NCI-H748 (cell line): ENCODE data around the gene GAREM1.
"Not testable (repeated sequence)": the region's sequence is repeated elsewhere in the genome, so short reads cannot be mapped to it uniquely, and the experiment has no call there.

Experiments used
- DNase-seq: peaks from one replicate; lab custom pipeline; 2025; ENCODE audit not compliant: unreplicated experiment; lab: John Stamatoyannopoulos, UW

The GAREM1 gene

GRCh38 chr18:32295604-32296003 is 175.1 kb downstream of the GAREM1 start:
- DNase-seq: no peak

- DNase-seq: no peak
These were observed 177.6 kb downstream of the GAREM1 start for GRCh38 chr18:32293107-32293506.

GRCh38 chr18:32291623-32292022 is 179.1 kb downstream of the GAREM1 start:
- not testable (repeated sequence) for DNase-seq

GRCh38 chr18:32290810-32291209 is 179.9 kb downstream of the GAREM1 start:
- no peak for DNase-seq

GRCh38 chr18:32289483-32290075 is 181.1 kb downstream of the GAREM1 start:
- DNase-seq: peak; percentile 80

GRCh38 chr18:32287873-32288272 is 182.8 kb downstream of the GAREM1 start:
- DNase-seq: no peak

GRCh38 chr18:32287249-32287648 is 183.4 kb downstream of the GAREM1 start:
- peak; percentile 20 for DNase-seq

GRCh38 chr18:32286749-32287148 is 183.9 kb downstream of the GAREM1 start:
- DNase-seq: no peak

- DNase-seq: no peak
These were observed 186.4 kb downstream of the GAREM1 start for GRCh38 chr18:32284284-32284683.

GRCh38 chr18:32280911-32281310 is 189.8 kb downstream of the GAREM1 start:
- DNase-seq: no peak

- DNase-seq: no peak
These were observed 190.4 kb downstream of the GAREM1 start for GRCh38 chr18:32280188-32280783.

GRCh38 chr18:32278177-32278799 is 192.4 kb downstream of the GAREM1 start:
- DNase-seq: no peak

GRCh38 chr18:32277549-32277948 is 193.1 kb downstream of the GAREM1 start:
- no peak for DNase-seq

GRCh38 chr18:32276906-32277305 is 193.8 kb downstream of the GAREM1 start:
- no peak for DNase-seq

- no peak for DNase-seq
These were observed 194.4 kb downstream of the GAREM1 start for GRCh38 chr18:32276256-32276655.

- DNase-seq: no peak
These were observed 195.5 kb downstream of the GAREM1 start for GRCh38 chr18:32275221-32275620.

- no peak for DNase-seq
These were observed 196.4 kb downstream of the GAREM1 start for GRCh38 chr18:32274307-32274706.

GRCh38 chr18:32271672-32272208 is 198.9 kb downstream of the GAREM1 start:
- peak; percentile 64 for DNase-seq

GRCh38 chr18:32270341-32270740 is 200.3 kb downstream of the GAREM1 start:
- DNase-seq: no peak

- no peak for DNase-seq
These were observed 203.2 kb downstream of the GAREM1 start for GRCh38 chr18:32267463-32267862.

GRCh38 chr18:32264401-32264800 is 206.3 kb downstream of the GAREM1 start:
- no peak for DNase-seq

GRCh38 chr18:32262092-32262491 is 208.6 kb downstream of the GAREM1 start:
- no peak for DNase-seq
